Measurements from ENCODE around the gene RSRP1. TPM values are rescaled to one million over a fixed set of nuclear protein-coding genes. Genes with fewer than 3 reads are reported as not detected.

Gene RSRP1
- total and polyA plus RNA-seq, 2 experiments from 2014 or later = 91.4 to 93.7 TPM

DNA sequence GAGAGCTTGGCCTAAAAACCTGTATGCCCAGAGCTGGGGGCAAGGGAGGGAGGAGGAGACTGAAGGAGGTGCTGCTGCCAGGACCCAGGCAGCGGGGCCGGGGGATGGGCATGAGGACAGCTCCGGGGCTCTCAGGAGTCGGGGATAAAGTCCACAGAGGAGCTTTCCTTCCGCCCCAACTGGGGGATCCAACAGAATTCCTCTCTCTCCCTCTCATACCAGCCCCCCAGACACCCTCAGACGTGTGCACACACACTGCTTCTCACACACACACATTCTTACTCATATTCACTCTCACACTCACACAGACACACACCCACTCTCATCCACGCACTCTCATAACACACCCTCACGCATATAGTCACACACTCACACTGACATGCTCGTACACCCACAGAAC, 54.0 kb downstream of the RSRP1 start:
- Histone ChIP-seq H3K4me3 (no peak overlapping the region), H3K36me3 (ENCODE audit: insufficient read depth) (no peaks in the 10 kb centered on the region), H3K9me2 (ENCODE audit: insufficient read depth) (no peaks in the 10 kb centered on the region), H3K27ac (ENCODE audit: low read depth) (no peak overlapping the region), H3F3A (replicated peaks; ENCODE audit: low read depth) (no peaks in the 10 kb centered on the region), H4K20me1 (replicated peaks; ENCODE audit: insufficient read depth) (no peaks in the 10 kb centered on the region), H3K4me1 (ENCODE audit: insufficient read depth) (no peaks in the 10 kb centered on the region), H3K4me2 (no peak overlapping the region), H2AFZ (peak overlapping the region; percentile 52; the same call in 1 of the 2 replicates), H3K27me3 (ENCODE audit: insufficient read depth) (no peaks in the 10 kb centered on the region), H3K79me2 (replicated peaks; ENCODE audit: insufficient read depth) (no peaks in the 10 kb centered on the region)
- no peaks in the 10 kb centered on the region; the same call in 2 of the 3 replicates for H3K36me3 Mint-ChIP-seq (ENCODE audit: low read depth)
- peaks cover 4% of the 10 kb centered on the region for H3K4me1 Mint-ChIP-seq
- ATAC-seq = peak; percentile 77
- no peak overlapping the region; the same call in 2 of the 3 replicates for H3K4me3 Mint-ChIP-seq
- peaks cover 3% of the 10 kb centered on the region for H3K27me3 Mint-ChIP-seq (ENCODE audit: insufficient read depth, low read depth, poor library complexity)
- H3K27ac Mint-ChIP-seq = peak overlapping the region; percentile 0; the same call in 1 of the 2 replicates
- TF ChIP-seq POLR2AphosphoS5 (IDR thresholded peaks at IDR 0.05; ENCODE audit: low read depth) (no peak), STAT1 (IDR thresholded peaks at IDR 0.05; ENCODE audit: unreplicated experiment) (no peak), REST (IDR thresholded peaks at IDR 0.05; ENCODE audit: unreplicated experiment) (no peak), EZH2 (IDR thresholded peaks at IDR 0.05; ENCODE audit: low read depth, unreplicated experiment) (no peak), ZNF114 (CRISPR knock-in tag; IDR thresholded peaks at IDR 0.05) (no peak), ZNF331 (CRISPR knock-in tag; IDR thresholded peaks at IDR 0.05; ENCODE audit: low read depth) (no peak), ETS1 (IDR thresholded peaks at IDR 0.05) (no peak), JUNB (IDR thresholded peaks at IDR 0.05; ENCODE audit: unreplicated experiment) (no peak), EZH2phosphoT487 (IDR thresholded peaks at IDR 0.05; ENCODE audit: unreplicated experiment) (no peak), CREB1 (CRISPR knock-in tag; IDR thresholded peaks at IDR 0.05; ENCODE audit: low read depth) (no peak)
- TF ChIP-seq, protein P1, sequence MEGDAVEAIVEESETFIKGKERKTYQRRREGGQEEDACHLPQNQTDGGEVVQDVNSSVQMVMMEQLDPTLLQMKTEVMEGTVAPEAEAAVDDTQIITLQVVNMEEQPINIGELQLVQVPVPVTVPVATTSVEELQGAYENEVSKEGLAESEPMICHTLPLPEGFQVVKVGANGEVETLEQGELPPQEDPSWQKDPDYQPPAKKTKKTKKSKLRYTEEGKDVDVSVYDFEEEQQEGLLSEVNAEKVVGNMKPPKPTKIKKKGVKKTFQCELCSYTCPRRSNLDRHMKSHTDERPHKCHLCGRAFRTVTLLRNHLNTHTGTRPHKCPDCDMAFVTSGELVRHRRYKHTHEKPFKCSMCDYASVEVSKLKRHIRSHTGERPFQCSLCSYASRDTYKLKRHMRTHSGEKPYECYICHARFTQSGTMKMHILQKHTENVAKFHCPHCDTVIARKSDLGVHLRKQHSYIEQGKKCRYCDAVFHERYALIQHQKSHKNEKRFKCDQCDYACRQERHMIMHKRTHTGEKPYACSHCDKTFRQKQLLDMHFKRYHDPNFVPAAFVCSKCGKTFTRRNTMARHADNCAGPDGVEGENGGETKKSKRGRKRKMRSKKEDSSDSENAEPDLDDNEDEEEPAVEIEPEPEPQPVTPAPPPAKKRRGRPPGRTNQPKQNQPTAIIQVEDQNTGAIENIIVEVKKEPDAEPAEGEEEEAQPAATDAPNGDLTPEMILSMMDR (conservative IDR thresholded peaks at IDR 0.05; ENCODE audit: low read depth in 2 of 2) = no peak
- TF ChIP-seq, protein P2, sequence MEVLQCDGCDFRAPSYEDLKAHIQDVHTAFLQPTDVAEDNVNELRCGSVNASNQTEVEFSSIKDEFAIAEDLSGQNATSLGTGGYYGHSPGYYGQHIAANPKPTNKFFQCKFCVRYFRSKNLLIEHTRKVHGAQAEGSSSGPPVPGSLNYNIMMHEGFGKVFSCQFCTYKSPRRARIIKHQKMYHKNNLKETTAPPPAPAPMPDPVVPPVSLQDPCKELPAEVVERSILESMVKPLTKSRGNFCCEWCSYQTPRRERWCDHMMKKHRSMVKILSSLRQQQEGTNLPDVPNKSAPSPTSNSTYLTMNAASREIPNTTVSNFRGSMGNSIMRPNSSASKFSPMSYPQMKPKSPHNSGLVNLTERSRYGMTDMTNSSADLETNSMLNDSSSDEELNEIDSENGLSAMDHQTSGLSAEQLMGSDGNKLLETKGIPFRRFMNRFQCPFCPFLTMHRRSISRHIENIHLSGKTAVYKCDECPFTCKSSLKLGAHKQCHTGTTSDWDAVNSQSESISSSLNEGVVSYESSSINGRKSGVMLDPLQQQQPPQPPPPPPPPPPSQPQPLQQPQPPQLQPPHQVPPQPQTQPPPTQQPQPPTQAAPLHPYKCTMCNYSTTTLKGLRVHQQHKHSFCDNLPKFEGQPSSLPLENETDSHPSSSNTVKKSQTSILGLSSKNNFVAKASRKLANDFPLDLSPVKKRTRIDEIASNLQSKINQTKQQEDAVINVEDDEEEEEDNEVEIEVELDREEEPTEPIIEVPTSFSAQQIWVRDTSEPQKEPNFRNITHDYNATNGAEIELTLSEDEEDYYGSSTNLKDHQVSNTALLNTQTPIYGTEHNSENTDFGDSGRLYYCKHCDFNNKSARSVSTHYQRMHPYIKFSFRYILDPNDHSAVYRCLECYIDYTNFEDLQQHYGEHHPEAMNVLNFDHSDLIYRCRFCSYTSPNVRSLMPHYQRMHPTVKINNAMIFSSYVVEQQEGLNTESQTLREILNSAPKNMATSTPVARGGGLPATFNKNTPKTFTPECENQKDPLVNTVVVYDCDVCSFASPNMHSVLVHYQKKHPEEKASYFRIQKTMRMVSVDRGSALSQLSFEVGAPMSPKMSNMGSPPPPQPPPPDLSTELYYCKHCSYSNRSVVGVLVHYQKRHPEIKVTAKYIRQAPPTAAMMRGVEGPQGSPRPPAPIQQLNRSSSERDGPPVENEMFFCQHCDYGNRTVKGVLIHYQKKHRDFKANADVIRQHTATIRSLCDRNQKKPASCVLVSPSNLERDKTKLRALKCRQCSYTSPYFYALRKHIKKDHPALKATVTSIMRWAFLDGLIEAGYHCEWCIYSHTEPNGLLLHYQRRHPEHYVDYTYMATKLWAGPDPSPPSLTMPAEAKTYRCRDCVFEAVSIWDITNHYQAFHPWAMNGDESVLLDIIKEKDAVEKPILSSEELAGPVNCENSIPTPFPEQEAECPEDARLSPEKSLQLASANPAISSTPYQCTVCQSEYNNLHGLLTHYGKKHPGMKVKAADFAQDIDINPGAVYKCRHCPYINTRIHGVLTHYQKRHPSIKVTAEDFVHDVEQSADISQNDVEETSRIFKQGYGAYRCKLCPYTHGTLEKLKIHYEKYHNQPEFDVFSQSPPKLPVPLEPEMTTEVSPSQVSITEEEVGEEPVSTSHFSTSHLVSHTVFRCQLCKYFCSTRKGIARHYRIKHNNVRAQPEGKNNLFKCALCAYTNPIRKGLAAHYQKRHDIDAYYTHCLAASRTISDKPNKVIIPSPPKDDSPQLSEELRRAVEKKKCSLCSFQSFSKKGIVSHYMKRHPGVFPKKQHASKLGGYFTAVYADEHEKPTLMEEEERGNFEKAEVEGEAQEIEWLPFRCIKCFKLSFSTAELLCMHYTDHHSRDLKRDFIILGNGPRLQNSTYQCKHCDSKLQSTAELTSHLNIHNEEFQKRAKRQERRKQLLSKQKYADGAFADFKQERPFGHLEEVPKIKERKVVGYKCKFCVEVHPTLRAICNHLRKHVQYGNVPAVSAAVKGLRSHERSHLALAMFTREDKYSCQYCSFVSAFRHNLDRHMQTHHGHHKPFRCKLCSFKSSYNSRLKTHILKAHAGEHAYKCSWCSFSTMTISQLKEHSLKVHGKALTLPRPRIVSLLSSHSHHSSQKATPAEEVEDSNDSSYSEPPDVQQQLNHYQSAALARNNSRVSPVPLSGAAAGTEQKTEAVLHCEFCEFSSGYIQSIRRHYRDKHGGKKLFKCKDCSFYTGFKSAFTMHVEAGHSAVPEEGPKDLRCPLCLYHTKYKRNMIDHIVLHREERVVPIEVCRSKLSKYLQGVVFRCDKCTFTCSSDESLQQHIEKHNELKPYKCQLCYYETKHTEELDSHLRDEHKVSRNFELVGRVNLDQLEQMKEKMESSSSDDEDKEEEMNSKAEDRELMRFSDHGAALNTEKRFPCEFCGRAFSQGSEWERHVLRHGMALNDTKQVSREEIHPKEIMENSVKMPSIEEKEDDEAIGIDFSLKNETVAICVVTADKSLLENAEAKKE (CRISPR knock-in tag; IDR thresholded peaks at IDR 0.05) = no peak
- peak; percentile 27 for DNase-seq (ENCODE audit: low spot score)
- H3K9me3 Mint-ChIP-seq = no peaks in the 10 kb centered on the region
